NCI-H1417 treated with DMSO at 0.1 percent for 48 hours (cell line): Measurements from ENCODE around the gene TELO2.

Source experiments
- DNase-seq: peaks from one replicate; lab custom pipeline; 2025; lab: John Stamatoyannopoulos, UW

The TELO2 gene

GRCh38 chr16:1498899-1499676 lies 5.9 kb downstream of the TELO2 start:
- DNase-seq = no peak

GRCh38 chr16:1499756-1500464 lies 6.8 kb downstream of the TELO2 start:
- DNase-seq = no peak

GRCh38 chr16:1500465-1501150 lies 7.4 kb downstream of the TELO2 start:
- DNase-seq = no peak

GRCh38 chr16:1501630-1502029 lies 8.5 kb downstream of the TELO2 start:
- no peak for DNase-seq

GRCh38 chr16:1502092-1503004 lies 9.2 kb downstream of the TELO2 start:
- no peak for DNase-seq

- no peak for DNase-seq
These were observed 10.2 kb downstream of the TELO2 start for GRCh38 chr16:1503110-1503955.

GRCh38 chr16:1505073-1505844 lies 12.1 kb downstream of the TELO2 start:
- no peak for DNase-seq

GRCh38 chr16:1505912-1506311 lies 12.8 kb downstream of the TELO2 start:
- DNase-seq = no peak

GRCh38 chr16:1506494-1507213 lies 13.5 kb downstream of the TELO2 start:
- no peak for DNase-seq

- no peak for DNase-seq
These were observed 15.5 kb downstream of the TELO2 start for GRCh38 chr16:1508494-1509187.

- DNase-seq = no peak
These were observed 16.4 kb downstream of the TELO2 start for GRCh38 chr16:1509307-1510221.

GRCh38 chr16:1510272-1510671 lies 17.1 kb downstream of the TELO2 start:
- DNase-seq = no peak

GRCh38 chr16:1510941-1511351 lies 17.8 kb downstream of the TELO2 start:
- DNase-seq = no peak

- no peak for DNase-seq
These were observed 18.8 kb downstream of the TELO2 start for GRCh38 chr16:1511662-1512569.

GRCh38 chr16:1512774-1513173 lies 19.6 kb downstream of the TELO2 start:
- DNase-seq = no peak

GRCh38 chr16:1514507-1514906 lies 21.3 kb downstream of the TELO2 start:
- no peak for DNase-seq
